ENCODE data around the gene TINCR. TPM values are rescaled to one million over a fixed set of nuclear protein-coding genes. Genes with fewer than 3 reads are reported as not detected.

Gene TINCR
- total and polyA plus RNA-seq, 9 donors = 0.11 to 3.4 (median 0.35) TPM

- Histone ChIP-seq H3K36me3 (no peaks in the 10 kb centered on the region), H3K9me3 (no peaks in the 10 kb centered on the region), H3K27me3 (no peaks in the 10 kb centered on the region), H3K4me3 (no peak overlapping the region), H3K4me1 (ENCODE audit: insufficient read depth) (no peaks in the 10 kb centered on the region), H3K27ac (no peak overlapping the region)
- intact Hi-C loops (cut with DNase I) = no loop called here
- DNase-seq = no peak
- WGBS, 3 donors = 46 to 53% (median 53%) methylated on average over 8 of the region's 8 CpGs
- TF ChIP-seq EP300 (IDR thresholded peaks at IDR 0.05) (no peak), POLR2A (IDR thresholded peaks at IDR 0.05) (no peak)
- TF ChIP-seq, protein P1, sequence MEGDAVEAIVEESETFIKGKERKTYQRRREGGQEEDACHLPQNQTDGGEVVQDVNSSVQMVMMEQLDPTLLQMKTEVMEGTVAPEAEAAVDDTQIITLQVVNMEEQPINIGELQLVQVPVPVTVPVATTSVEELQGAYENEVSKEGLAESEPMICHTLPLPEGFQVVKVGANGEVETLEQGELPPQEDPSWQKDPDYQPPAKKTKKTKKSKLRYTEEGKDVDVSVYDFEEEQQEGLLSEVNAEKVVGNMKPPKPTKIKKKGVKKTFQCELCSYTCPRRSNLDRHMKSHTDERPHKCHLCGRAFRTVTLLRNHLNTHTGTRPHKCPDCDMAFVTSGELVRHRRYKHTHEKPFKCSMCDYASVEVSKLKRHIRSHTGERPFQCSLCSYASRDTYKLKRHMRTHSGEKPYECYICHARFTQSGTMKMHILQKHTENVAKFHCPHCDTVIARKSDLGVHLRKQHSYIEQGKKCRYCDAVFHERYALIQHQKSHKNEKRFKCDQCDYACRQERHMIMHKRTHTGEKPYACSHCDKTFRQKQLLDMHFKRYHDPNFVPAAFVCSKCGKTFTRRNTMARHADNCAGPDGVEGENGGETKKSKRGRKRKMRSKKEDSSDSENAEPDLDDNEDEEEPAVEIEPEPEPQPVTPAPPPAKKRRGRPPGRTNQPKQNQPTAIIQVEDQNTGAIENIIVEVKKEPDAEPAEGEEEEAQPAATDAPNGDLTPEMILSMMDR (IDR thresholded peaks at IDR 0.05) = no peak
These were observed 19.9 kb downstream of the TINCR start for GRCh38 chr19:5547881-5548280.

GRCh38 chr19:5545984-5546383, 21.8 kb downstream of the TINCR start:
- H3K4me1 ChIP-seq (ENCODE audit: insufficient read depth) = no peaks in the 10 kb centered on the region
- WGBS, 3 donors = 81 to 86% (median 83%) methylated on average over 4 of the region's 4 CpGs
- no peaks in the 10 kb centered on the region for H3K27me3 ChIP-seq
- no peaks in the 10 kb centered on the region for H3K36me3 ChIP-seq
- intact Hi-C loops (cut with DNase I) = no loop called here
- no peak overlapping the region for H3K27ac ChIP-seq
- no peak for TF ChIP-seq EP300 (IDR thresholded peaks at IDR 0.05)
- TF ChIP-seq, protein P1 (IDR thresholded peaks at IDR 0.05) = no peak
- TF ChIP-seq POLR2A (IDR thresholded peaks at IDR 0.05) = no peak
- no peaks in the 10 kb centered on the region for H3K9me3 ChIP-seq
- no peak for DNase-seq
- no peak overlapping the region for H3K4me3 ChIP-seq

DNA sequence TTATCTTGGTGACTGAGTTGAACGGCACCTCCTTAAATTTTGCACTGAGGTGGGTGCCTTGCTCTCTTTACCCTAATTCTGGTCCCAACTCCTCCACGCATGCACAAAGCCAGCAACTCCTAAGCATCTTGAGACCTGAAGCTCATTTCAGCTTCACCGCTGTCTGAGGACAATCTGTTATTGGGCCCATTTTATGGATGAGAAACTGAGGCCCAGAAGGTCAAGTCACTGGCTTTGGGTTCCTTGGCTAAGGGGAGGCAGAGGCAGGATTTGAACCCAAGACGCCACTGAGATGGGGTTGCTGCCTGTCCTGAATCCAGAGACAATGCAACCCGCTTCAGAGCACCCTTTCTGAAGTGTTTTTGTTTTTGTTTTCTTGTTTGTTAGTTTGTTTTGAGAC, 22.7 kb downstream of the TINCR start:
- no peak for DNase-seq
- intact Hi-C loops (cut with DNase I) = no loop called here
- TF ChIP-seq EP300 (IDR thresholded peaks at IDR 0.05) (no peak), POLR2A (IDR thresholded peaks at IDR 0.05) (no peak)
- TF ChIP-seq, protein P1 (IDR thresholded peaks at IDR 0.05) = no peak

GRCh38 chr19:5542665-5543064, 25.1 kb downstream of the TINCR start:
- DNase-seq = no peak
- H3K27ac ChIP-seq = no peak overlapping the region
- WGBS, 3 donors = 42 to 48% (median 43%) methylated on average over 8 of the region's 8 CpGs
- intact Hi-C loops (cut with DNase I) = no loop called here
- H3K9me3 ChIP-seq = no peaks in the 10 kb centered on the region
- H3K27me3 ChIP-seq = no peaks in the 10 kb centered on the region
- TF ChIP-seq EP300 (IDR thresholded peaks at IDR 0.05) (no peak), POLR2A (IDR thresholded peaks at IDR 0.05) (no peak)
- TF ChIP-seq, protein P1 (IDR thresholded peaks at IDR 0.05) = no peak
- H3K4me3 ChIP-seq = no peak overlapping the region
- H3K4me1 ChIP-seq (ENCODE audit: insufficient read depth) = no peaks in the 10 kb centered on the region
- no peaks in the 10 kb centered on the region for H3K36me3 ChIP-seq

More for the DNA sequence above, 22.7 kb downstream of the TINCR start:
- Histone ChIP-seq H3K4me3 (no peak overlapping the region), H3K36me3 (no peaks in the 10 kb centered on the region), H3K4me1 (ENCODE audit: insufficient read depth) (no peaks in the 10 kb centered on the region), H3K9me3 (no peaks in the 10 kb centered on the region), H3K27ac (no peak overlapping the region), H3K27me3 (no peaks in the 10 kb centered on the region)
- 85 to 88% (median 86%) methylated on average over 5 of the region's 5 CpGs for WGBS, 3 donors

Data from ovary (tissue), 9 donors.